Common myeloid progenitor, CD34-positive (primary cell): ENCODE measurements around the gene GNG11.

Experiments used
- CTCF ChIA-PET: fragments of 350-600 bp; sonication (Branson Sonifier 250); formaldehyde crosslinking; loops from one replicate; lab custom pipeline; 2021; ENCODE audit warnings: antibody characterized with exemption; lab: Charles Lee
- POLR2A ChIA-PET: fragments of 350-600 bp; sonication (Branson Sonifier 250); formaldehyde crosslinking; loops from one replicate; lab custom pipeline; 2021; ENCODE audit warnings: antibody characterized with exemption; lab: Charles Lee
- DNase-seq, 3 donors: peaks; one replicate each; pipeline versions ENCODE4 v3.0.0 to v3.0.0-alpha.2; 2013
- H3K27ac ChIP-seq, 2 experiments: 1 replicate in 1 of 2; 2 replicates in 1 of 2; pipeline ENCODE4 v1.7.0; 2013; ENCODE audit warnings: inconsistent platforms in 2 of 2, low read length in 2 of 2, mild to moderate bottlenecking in 2 of 2, low read depth in 1 of 2, moderate library complexity in 1 of 2; ENCODE audit not compliant: severe bottlenecking in 2 of 2, insufficient read depth in 1 of 2, poor library complexity in 1 of 2
- H3K27me3 ChIP-seq, 5 experiments: replicated peaks in 2 of 5; 1 replicate in 3 of 5; 2 replicates in 2 of 5; pipeline versions ENCODE4 v1.6.1 to v1.7.0; 2013; ENCODE audit warnings: low read length in 4 of 5, mild to moderate bottlenecking in 2 of 5, moderate library complexity in 2 of 5, inconsistent platforms in 1 of 5; ENCODE audit not compliant: insufficient read depth in 5 of 5, control insufficient read depth in 4 of 5
- H3K36me3 ChIP-seq, 4 experiments: 1 replicate in 2 of 4; 2 replicates in 2 of 4; pipeline versions ENCODE4 v1.6.1 to v1.7.0; 2013; ENCODE audit warnings: low read length in 3 of 4, control low read depth in 1 of 4, mild to moderate bottlenecking in 1 of 4; ENCODE audit not compliant: control insufficient read depth in 4 of 4, insufficient read depth in 4 of 4
- H3K4me1 ChIP-seq, 4 experiments: 1 replicate in 3 of 4; 2 replicates in 1 of 4; pipeline versions ENCODE4 v1.6.1 to v1.7.1; 2013; ENCODE audit warnings: low read length in 3 of 4, mild to moderate bottlenecking in 3 of 4, control low read depth in 1 of 4, inconsistent platforms in 1 of 4, moderate library complexity in 1 of 4; ENCODE audit not compliant: control insufficient read depth in 4 of 4, insufficient read depth in 4 of 4; ENCODE audit errors: control extremely low read depth in 1 of 4
- H3K4me3 ChIP-seq, 7 experiments: 1 replicate in 4 of 7; 2 replicates in 3 of 7; pipeline versions ENCODE4 v1.5.1 to v1.7.0; 2013; ENCODE audit warnings: mild to moderate bottlenecking in 7 of 7, low read length in 6 of 7, moderate library complexity in 6 of 7, inconsistent platforms in 2 of 7, low read depth in 2 of 7, control low read depth in 1 of 7; ENCODE audit not compliant: insufficient read depth in 4 of 7, control insufficient read depth in 1 of 7; ENCODE audit errors: extremely low read depth in 1 of 7
- H3K9me3 ChIP-seq, 5 experiments: 1 replicate in 4 of 5; 2 replicates in 1 of 5; pipeline versions ENCODE4 v1.6.1 to v1.7.1; 2013; ENCODE audit warnings: low read length in 4 of 5, mild to moderate bottlenecking in 2 of 5, inconsistent platforms in 1 of 5, low read depth in 1 of 5, moderate library complexity in 1 of 5; ENCODE audit not compliant: control insufficient read depth in 4 of 5, insufficient read depth in 2 of 5; ENCODE audit errors: control extremely low read depth in 1 of 5
- WGBS: methylation state at CpG from one replicate; pipeline ENCODE4 v1.1.5; 2013; ENCODE audit not compliant: insufficient coverage; 5-methylcytosine and 5-hydroxymethylcytosine counted together

The GNG11 gene

GRCh38 chr7:93920496-93921182, 896 bp upstream of the GNG11 start:
- POLR2A ChIA-PET = no interaction called here
- Histone ChIP-seq H3K27me3 (peaks cover 0 to 56% (median 0%) of the 10 kb centered on the region in 5 experiments), H3K27ac (no peak overlapping the region), H3K36me3 (no peaks in the 10 kb centered on the region), H3K4me3 (peak overlapping the region in 1 of 7 experiments; percentile 80), H3K9me3 (no peaks in the 10 kb centered on the region), H3K4me1 (peaks cover 10 to 29% (median 15%) of the 10 kb centered on the region in 4 experiments)
- no peak for DNase-seq
- no CpG with 5 or more reads among the region's 6 CpGs for WGBS
- CTCF ChIA-PET = interaction anchor here (0.6 to 2.1 kb wide), 8 partner anchors 17 to 167 kb away, joined by 3 to 14 read pairs (median 4); partner anchors contain the start of gene TFPI2

DNA sequence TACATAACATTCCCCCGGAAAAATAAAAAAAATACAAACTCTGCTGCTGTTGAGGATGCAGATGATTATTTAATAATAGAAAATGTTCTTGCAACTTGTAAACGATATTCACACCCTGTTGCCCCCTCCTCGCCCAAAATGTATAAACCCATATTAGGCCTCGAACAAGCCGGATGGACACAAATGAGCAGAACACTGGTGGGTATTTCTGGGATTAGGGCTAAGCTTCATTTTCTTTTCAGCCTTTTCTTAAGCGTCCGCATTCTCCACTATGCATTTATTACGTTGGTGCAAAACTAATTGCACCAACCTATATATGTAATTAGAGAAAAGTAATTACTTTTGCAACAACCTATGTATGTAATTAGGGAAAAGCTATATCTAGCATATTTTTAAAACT, 349 bp upstream of the GNG11 start:
- POLR2A ChIA-PET = no interaction called here
- Histone ChIP-seq H3K27ac (peak overlapping the region in 1 of 2 experiments; percentile 78), H3K27me3 (peaks cover 0 to 54% (median 0%) of the 10 kb centered on the region in 5 experiments), H3K4me3 (peak overlapping the region in 6 of 7 experiments; percentile 71 to 91 (median 82)), H3K36me3 (peaks cover 0 to 3% (median under 1%) of the 10 kb centered on the region in 4 experiments), H3K9me3 (no peaks in the 10 kb centered on the region), H3K4me1 (peaks cover 10 to 29% (median 15%) of the 10 kb centered on the region in 4 experiments)
- CTCF ChIA-PET = interaction anchor here (1.0 to 2.3 kb wide), 10 partner anchors 10 to 166 kb away, joined by 3 to 14 read pairs (median 4); partner anchors contain the start of gene TFPI2
- WGBS = no CpG with 5 or more reads among the region's 8 CpGs
- no peak for DNase-seq

DNA sequence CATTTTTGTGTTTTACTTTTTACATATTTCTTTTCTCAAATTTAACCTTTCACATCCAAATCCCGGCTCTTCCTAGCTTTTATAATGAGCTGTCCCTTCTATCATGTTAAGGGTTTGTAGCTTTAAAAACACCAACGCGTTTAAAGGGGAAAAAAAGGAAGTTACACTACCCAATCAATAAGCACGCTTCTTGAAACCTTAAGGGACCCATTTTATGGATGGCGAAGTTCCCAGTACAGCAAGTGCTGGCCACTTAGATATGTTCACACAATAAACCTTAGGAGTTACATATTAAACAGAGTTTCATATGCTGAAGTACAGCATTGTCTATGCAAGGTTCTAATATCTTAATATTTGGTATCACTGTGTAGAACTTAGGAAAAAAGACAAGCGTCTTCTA, 1.8 kb downstream of the GNG11 start:
- H3K27ac ChIP-seq = no peak overlapping the region
- WGBS = 40% methylated on average over 3 of the region's 6 CpGs

DNA sequence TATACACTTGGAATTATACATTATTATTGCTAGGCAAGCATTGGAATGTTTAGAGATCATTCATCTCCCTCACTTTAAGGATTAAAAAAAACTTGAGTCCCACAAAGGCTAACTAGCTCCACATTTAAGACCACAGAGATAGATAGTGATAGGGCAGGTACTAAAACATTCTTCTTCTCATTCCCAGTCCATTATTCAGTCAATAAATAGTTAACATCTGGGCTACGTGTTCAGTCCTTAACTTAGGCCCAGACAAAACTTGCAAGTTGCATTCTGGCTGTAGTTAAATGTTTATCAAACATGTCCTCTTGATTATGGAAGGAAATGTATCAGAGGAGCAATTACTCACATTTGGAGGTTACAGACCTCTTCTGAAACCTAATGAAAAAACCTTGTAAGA, 2.4 kb downstream of the GNG11 start:
- CTCF ChIA-PET = no interaction called here
- POLR2A ChIA-PET = no interaction called here
- Histone ChIP-seq H3K4me1 (peaks cover 10 to 29% (median 15%) of the 10 kb centered on the region in 4 experiments), H3K36me3 (peaks cover 0 to 11% (median 2%) of the 10 kb centered on the region in 4 experiments), H3K9me3 (no peaks in the 10 kb centered on the region), H3K27me3 (peaks cover 0 to 39% (median 0%) of the 10 kb centered on the region in 5 experiments), H3K27ac (no peak overlapping the region), H3K4me3 (peak overlapping the region in 2 of 7 experiments; percentile 83 to 91)
- DNase-seq = no peak
- WGBS = no CpG with 5 or more reads among the region's 1 CpG

More for the DNA sequence above, 1.8 kb downstream of the GNG11 start:
- Histone ChIP-seq H3K9me3 (no peaks in the 10 kb centered on the region), H3K27me3 (peaks cover 0 to 39% (median 0%) of the 10 kb centered on the region in 5 experiments), H3K4me1 (peaks cover 10 to 29% (median 15%) of the 10 kb centered on the region in 4 experiments), H3K36me3 (peaks cover 0 to 11% (median 2%) of the 10 kb centered on the region in 4 experiments), H3K4me3 (peak overlapping the region in 5 of 7 experiments; percentile 24 to 91 (median 83))
- DNase-seq = no peak
- ChIA-PET POLR2A (no interaction called here), CTCF (interaction anchor here (2.3 kb wide), 1 partner anchor 8 kb away, joined by 12 read pairs; no protein-coding TSS in a partner anchor)

- Histone ChIP-seq H3K9me3 (no peaks in the 10 kb centered on the region), H3K4me3 (no peak overlapping the region), H3K36me3 (peaks cover 0 to 11% (median 2%) of the 10 kb centered on the region in 4 experiments), H3K27ac (no peak overlapping the region), H3K4me1 (peaks cover 4 to 17% (median 11%) of the 10 kb centered on the region in 4 experiments), H3K27me3 (peaks cover 0 to 21% (median 0%) of the 10 kb centered on the region in 5 experiments)
- no peak for DNase-seq
- 71% methylated on average over 1 of the region's 1 CpG for WGBS
- CTCF ChIA-PET = no interaction called here
- POLR2A ChIA-PET = interaction anchor here (0.5 kb wide), 1 partner anchor 298 kb away, joined by 3 read pairs; no protein-coding TSS in a partner anchor
Observed at GRCh38 chr7:93926800-93927199, 5.3 kb downstream of the GNG11 start.

GRCh38 chr7:93927585-93927984, 6.0 kb downstream of the GNG11 start:
- H3K9me3 ChIP-seq = no peaks in the 10 kb centered on the region
- no peak for DNase-seq
- H3K27me3 ChIP-seq = peaks cover 0 to 16% (median 0%) of the 10 kb centered on the region in 5 experiments
- peaks cover 0 to 13% (median 9%) of the 10 kb centered on the region in 4 experiments for H3K4me1 ChIP-seq
- peaks cover 0 to 11% (median 2%) of the 10 kb centered on the region in 4 experiments for H3K36me3 ChIP-seq
- H3K27ac ChIP-seq = no peak overlapping the region
- POLR2A ChIA-PET = no interaction called here
- WGBS = 100% methylated on average over 3 of the region's 3 CpGs
- CTCF ChIA-PET = interaction anchor here (1.8 kb wide), 1 partner anchor 78 kb away, joined by 4 read pairs; no protein-coding TSS in a partner anchor
- H3K4me3 ChIP-seq = no peak overlapping the region
